Thymus (tissue), 11 donors: ENCODE results near the gene NUP98. TPM values are rescaled to one million over a fixed set of nuclear protein-coding genes. Genes with fewer than 3 reads are reported as not detected.

Source experiments
- DNase-seq, 9 donors: peaks; one replicate each; pipeline ENCODE4 v3.0.0-alpha.2; 2013; ENCODE audit warnings: low spot score in 9 of 9, low read depth in 6 of 9, missing footprints in 1 of 9
- H3K27ac ChIP-seq, 2 donors: one replicate each; pipeline ENCODE4 v1.5.1; 2013; ENCODE audit warnings: control low read depth in 1 of 2, low read depth in 1 of 2, low read length in 1 of 2, mild to moderate bottlenecking in 1 of 2, moderate library complexity in 1 of 2
- H3K27me3 ChIP-seq, 2 donors: one replicate each; pipeline ENCODE4 v1.5.1; 2013; ENCODE audit warnings: low read length in 1 of 2; ENCODE audit not compliant: control insufficient read depth in 2 of 2, insufficient read depth in 1 of 2
- H3K36me3 ChIP-seq, 2 donors: one replicate each; pipeline ENCODE4 v1.5.1; 2013; ENCODE audit warnings: low read length in 1 of 2, mild to moderate bottlenecking in 1 of 2, moderate library complexity in 1 of 2; ENCODE audit not compliant: control insufficient read depth in 2 of 2, insufficient read depth in 2 of 2
- H3K4me1 ChIP-seq, 2 donors: one replicate each; pipeline ENCODE4 v1.5.1; 2013; ENCODE audit warnings: low read length in 2 of 2; ENCODE audit not compliant: control insufficient read depth in 2 of 2, insufficient read depth in 2 of 2
- H3K4me3 ChIP-seq, 2 donors: one replicate each; pipeline ENCODE4 v1.5.1; 2013; ENCODE audit warnings: low read length in 2 of 2, control low read depth in 1 of 2, mild to moderate bottlenecking in 1 of 2
- H3K9me3 ChIP-seq, 2 donors: one replicate each; pipeline ENCODE4 v1.5.1; 2013; ENCODE audit warnings: low read length in 1 of 2, mild to moderate bottlenecking in 1 of 2; ENCODE audit not compliant: control insufficient read depth in 2 of 2, insufficient read depth in 1 of 2
- WGBS: extraction: QIAGEN DNeasy Blood & Tissue Kit; methylation state at CpG from one replicate; pipeline ENCODE4 v1.1.7; 2013; 5-methylcytosine and 5-hydroxymethylcytosine counted together
- polyA plus RNA-seq: library from polyadenylated mRNA; stranded (reverse); fragments of 200-250 nt; gene quantifications from one replicate; pipeline ENCODE4 v1.2.3, GENCODE V29; 2013
- total RNA-seq: library from RNA; stranded (reverse); fragments of 120-200 nt; gene quantifications from one replicate; pipeline ENCODE4 v1.2.4, GENCODE V29; 2013
- donor health status: healthy.

The NUP98 gene
- total and polyA plus RNA-seq, 2 donors: 23.0 to 59.0 TPM

DNA sequence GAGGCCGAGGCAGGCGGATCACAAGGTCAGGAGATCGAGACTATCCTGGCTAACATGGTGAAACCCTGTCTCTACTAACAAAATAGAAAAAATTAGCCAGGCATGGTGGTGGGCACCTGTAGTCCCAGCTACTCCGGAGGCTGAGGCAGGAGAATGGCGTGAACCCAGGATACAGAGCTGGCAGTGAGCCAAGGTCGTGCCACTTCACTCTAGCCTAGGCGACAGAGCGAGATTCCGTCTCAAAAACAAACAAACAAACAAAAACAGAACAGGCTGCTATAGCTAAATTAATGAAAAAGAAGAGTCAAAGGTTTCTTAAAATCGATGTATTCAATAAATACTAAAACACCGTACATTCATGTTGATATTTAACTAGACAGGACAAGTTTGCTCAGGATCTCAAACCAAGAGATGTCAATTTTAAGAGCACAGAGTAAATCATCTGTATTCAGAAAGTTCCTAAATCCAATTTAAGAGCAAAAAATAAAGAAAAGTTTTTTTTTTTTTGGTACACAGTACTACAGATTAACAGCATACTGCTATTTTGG lies 59.9 kb downstream of the NUP98 start:
- no peak for DNase-seq
- Histone ChIP-seq H3K36me3 (peaks cover 42 to 78% of the 10 kb centered on the region in 2 donors), H3K27me3 (no peaks in the 10 kb centered on the region), H3K4me3 (no peak overlapping the region), H3K4me1 (no peaks in the 10 kb centered on the region), H3K27ac (no peak overlapping the region), H3K9me3 (no peaks in the 10 kb centered on the region)
- WGBS: over 99% methylated on average over 11 of the region's 11 CpGs

DNA sequence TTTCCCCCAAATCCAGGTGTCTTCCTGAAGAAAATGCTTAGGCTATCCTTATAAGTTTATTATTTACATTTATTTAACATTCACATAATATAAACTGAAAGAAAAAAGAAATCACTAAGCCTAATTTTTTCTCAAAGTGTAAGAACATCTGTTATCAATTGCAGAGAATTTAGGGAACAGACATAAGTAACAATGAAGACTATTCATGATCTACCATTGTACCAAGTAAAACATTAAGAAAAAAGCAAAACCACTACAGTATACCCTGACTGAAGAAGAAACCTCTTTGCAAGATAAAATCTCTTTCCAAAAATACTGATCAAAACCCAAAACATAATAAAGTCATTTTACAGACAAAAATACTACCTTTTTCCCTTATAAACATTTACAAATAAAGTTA lies 60.5 kb downstream of the NUP98 start:
- H3K4me1 ChIP-seq: no peaks in the 10 kb centered on the region
- H3K27ac ChIP-seq: no peak overlapping the region
- no peak overlapping the region for H3K4me3 ChIP-seq
- H3K27me3 ChIP-seq: no peaks in the 10 kb centered on the region
- no peaks in the 10 kb centered on the region for H3K9me3 ChIP-seq
- no peak for DNase-seq
- H3K36me3 ChIP-seq: peaks cover 39 to 76% of the 10 kb centered on the region in 2 donors

DNA sequence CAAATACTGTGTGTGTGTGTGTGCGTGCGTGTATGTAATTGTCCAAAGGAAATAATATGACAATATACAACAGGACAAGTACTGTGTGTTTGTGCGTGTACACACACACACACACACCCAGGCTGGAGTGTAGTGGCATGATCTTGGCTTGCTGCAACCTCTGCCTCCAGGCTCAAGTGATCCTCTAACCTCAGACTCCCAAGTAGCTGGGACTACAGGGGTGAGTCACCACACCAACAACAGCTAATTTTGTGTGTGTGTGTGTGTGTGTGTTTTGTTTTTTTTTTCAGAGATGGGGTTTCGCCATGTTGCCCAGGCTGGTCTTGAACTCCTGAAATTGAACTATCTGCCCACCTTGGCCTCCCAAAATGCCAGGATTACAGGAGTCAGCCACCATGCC lies 61.5 kb downstream of the NUP98 start:
- 96% methylated on average over 4 of the region's 4 CpGs for WGBS
- Histone ChIP-seq H3K36me3 (peaks cover 40 to 76% of the 10 kb centered on the region in 2 donors), H3K4me3 (no peak overlapping the region), H3K4me1 (no peaks in the 10 kb centered on the region), H3K27ac (no peak overlapping the region), H3K27me3 (no peaks in the 10 kb centered on the region), H3K9me3 (no peaks in the 10 kb centered on the region)
- DNase-seq: no peak

DNA sequence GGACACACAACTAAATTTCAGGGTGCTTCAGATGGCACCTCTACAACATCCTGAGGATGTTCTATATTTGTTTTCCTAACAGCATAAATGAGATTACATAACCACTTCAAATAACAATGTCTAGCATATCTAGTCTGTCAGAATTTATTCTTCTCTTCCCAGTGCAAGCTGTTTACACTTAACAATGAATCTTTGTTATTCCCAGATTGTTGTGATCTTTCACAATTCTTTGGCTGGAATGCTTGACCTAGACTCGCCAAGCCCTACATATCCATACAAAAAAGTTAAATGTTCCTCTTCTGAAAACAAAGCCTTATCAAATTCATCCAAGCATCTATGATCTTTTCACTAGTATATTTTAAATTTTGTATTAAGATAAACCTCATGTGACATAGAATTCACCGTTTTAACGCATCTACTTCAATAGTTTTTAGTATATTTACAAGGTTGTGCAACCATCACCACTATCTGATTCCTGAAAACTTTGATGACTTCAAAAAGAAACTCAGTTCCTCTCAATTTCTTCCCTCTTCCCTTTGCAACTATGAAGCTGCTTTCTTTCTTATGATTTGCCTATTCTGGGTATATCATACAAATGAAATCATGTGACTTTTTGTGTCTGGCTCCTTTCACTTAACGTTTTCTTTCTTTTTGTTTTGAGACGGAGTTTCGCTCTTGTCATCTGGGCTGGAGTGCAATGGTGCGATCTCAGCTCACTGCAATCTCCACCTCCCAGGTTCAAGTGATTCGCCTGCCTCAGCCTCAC lies 64.5 kb downstream of the NUP98 start:
- Histone ChIP-seq H3K4me1 (no peaks in the 10 kb centered on the region), H3K4me3 (no peak overlapping the region), H3K9me3 (no peaks in the 10 kb centered on the region), H3K27ac (no peak overlapping the region), H3K27me3 (no peaks in the 10 kb centered on the region), H3K36me3 (peaks cover 51 to 83% of the 10 kb centered on the region in 2 donors)
- 93% methylated on average over 8 of the region's 8 CpGs for WGBS
- DNase-seq: no peak

DNA sequence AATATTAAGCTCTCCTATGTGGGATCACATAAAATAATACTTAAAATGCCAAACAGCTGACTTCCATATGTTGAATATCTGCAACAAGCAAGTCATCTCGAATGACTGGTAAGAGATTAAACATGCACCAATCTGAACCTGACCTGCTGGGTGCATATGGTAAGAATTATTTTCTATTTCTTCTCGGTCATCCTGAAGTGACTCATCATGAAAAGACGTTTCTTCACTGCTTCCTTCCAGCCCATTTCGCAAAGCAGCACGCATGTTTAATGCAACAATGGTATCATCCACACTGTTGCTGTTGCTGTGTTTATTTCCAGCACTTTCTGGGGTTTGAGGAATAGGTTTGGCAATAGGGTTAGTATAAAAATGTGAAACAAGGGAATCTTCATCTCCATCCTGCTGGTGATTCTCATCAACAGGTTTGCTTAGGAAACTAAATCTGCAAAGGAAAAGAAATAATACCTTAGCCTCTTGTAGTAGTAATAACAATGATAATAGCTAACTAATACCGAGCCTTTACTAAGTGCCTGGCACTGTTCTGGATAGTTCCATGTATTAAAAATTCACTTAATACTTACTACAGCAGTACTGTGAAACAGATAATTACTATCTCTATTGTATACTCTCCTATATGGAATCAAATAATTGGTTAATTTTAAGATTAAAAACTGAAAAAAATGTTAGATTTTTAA lies 74.2 kb downstream of the NUP98 start:
- H3K27ac ChIP-seq: no peak overlapping the region
- H3K4me3 ChIP-seq: no peak overlapping the region
- 96% methylated on average over 6 of the region's 6 CpGs for WGBS
- no peaks in the 10 kb centered on the region for H3K4me1 ChIP-seq
- DNase-seq: no peak
- H3K36me3 ChIP-seq: peaks cover 62 to 87% of the 10 kb centered on the region in 2 donors
- H3K27me3 ChIP-seq: no peaks in the 10 kb centered on the region
- H3K9me3 ChIP-seq: no peaks in the 10 kb centered on the region

DNA sequence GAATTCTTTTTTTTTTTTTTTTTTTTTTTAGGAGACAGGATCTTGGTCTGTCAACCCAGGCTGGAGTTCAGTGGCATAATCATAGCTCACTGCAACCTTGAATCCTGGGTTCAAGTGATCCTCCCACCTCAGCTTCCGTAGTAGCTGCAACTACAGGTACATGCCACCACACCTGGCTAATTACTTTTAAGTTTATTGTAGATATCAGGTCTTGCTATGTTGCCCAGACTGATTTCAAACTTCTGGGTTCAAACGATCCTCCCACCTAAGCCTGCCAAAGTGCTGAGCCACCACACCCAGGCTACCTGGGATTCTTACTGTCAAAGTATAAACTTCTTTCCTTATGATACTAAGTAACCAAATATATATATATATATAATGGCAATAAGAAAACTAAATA lies 75.3 kb downstream of the NUP98 start:
- H3K9me3 ChIP-seq: no peaks in the 10 kb centered on the region
- no peak for DNase-seq
- H3K27ac ChIP-seq: no peak overlapping the region
- H3K36me3 ChIP-seq: peaks cover 59 to 86% of the 10 kb centered on the region in 2 donors
- 96% methylated on average over 2 of the region's 2 CpGs for WGBS
- no peak overlapping the region for H3K4me3 ChIP-seq
- no peaks in the 10 kb centered on the region for H3K4me1 ChIP-seq
- no peaks in the 10 kb centered on the region for H3K27me3 ChIP-seq

DNA sequence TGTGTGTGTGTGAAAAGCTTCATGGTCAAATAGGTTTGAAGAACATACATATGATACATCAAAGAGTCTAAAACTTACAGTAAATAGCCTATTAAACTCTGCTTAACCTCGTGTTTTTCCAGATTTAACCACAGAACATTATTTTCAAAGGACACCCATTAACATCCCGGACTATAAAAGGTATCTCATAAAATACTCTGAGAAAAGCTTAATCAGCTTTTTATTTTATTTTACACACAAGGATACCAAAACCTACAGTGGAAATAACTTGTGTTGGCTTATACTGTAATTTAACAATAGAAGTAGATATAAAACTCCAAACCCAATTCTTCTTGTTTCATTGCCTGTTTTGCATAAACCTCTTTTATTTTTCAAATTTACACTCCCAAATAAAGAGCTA lies 76.4 kb downstream of the NUP98 start:
- Histone ChIP-seq H3K27me3 (no peaks in the 10 kb centered on the region), H3K4me1 (no peaks in the 10 kb centered on the region), H3K4me3 (no peak overlapping the region), H3K9me3 (no peaks in the 10 kb centered on the region), H3K36me3 (peaks cover 62 to 87% of the 10 kb centered on the region in 2 donors), H3K27ac (no peak overlapping the region)
- DNase-seq: no peak
- WGBS: 96% methylated on average over 2 of the region's 2 CpGs

DNA sequence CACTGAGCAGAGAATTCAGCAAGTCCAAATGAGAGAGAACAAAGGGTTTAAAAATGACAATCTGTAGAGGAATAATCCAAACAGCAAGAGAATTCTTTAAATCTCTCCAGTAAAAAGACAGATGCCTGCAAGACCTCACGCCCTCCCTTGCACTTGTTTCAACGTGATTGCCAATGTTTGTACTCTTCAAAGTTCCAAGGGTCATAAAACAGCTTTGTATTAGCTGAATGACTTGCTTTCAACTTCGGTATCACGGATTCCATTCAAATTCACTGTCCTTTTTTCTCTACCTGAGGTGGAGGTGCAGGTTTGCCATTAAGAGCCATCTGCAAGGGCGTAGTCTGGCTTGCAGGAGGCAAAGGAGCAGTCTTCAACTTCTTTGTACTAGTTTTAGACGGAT lies 85.1 kb downstream of the NUP98 start:
- Histone ChIP-seq H3K9me3 (no peaks in the 10 kb centered on the region), H3K36me3 (peaks cover 35 to 77% of the 10 kb centered on the region in 2 donors), H3K27me3 (no peaks in the 10 kb centered on the region), H3K27ac (no peak overlapping the region), H3K4me1 (no peaks in the 10 kb centered on the region), H3K4me3 (no peak overlapping the region)
- DNase-seq: no peak
- WGBS: 96% methylated on average over 6 of the region's 6 CpGs

DNA sequence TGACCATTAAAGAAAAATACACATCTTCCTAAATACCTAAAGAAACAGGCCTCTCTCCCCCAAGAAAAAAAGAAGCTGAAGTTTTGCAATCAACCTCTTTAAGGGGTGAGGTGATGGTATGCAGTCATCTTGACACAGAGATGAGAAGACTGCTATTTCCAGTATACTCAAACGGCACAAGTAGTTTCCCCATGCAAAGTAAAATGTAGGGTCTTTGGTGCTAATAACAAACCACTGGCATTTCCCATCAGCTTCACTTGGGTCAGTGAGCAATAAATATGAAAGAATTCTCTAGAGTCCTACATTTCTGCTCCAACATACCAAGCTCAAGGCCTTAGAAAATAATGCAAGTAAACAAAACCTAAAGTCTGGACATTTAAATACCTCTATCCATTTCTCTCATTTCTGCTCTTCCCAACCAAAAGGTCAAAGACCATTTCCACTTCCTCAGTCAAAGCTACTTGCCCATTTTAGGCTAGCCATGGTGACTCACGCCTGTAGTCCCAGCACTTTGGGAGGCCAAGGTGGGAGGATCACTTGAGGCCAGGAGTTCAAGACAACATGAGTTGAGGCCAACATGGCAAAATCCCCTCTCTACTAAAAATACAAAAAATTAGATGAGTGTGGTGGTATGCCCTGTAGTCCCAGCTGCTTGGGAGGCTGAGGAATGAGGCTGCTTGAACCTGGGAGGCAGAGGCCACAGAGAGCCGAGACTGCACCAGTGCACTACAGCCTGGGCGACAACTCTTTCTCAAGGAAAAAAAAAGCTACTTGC lies 86.7 kb downstream of the NUP98 start:
- Histone ChIP-seq H3K4me1 (no peaks in the 10 kb centered on the region), H3K27ac (peak overlapping the region in 1 of 2 donors; percentile 53), H3K36me3 (peaks cover 30 to 74% of the 10 kb centered on the region in 2 donors), H3K27me3 (no peaks in the 10 kb centered on the region), H3K4me3 (no peak overlapping the region), H3K9me3 (no peaks in the 10 kb centered on the region)
- no peak for DNase-seq
- WGBS: 98% methylated on average over 4 of the region's 4 CpGs
